ENCODE data around the gene SRPK1.

The SRPK1 gene

DNA sequence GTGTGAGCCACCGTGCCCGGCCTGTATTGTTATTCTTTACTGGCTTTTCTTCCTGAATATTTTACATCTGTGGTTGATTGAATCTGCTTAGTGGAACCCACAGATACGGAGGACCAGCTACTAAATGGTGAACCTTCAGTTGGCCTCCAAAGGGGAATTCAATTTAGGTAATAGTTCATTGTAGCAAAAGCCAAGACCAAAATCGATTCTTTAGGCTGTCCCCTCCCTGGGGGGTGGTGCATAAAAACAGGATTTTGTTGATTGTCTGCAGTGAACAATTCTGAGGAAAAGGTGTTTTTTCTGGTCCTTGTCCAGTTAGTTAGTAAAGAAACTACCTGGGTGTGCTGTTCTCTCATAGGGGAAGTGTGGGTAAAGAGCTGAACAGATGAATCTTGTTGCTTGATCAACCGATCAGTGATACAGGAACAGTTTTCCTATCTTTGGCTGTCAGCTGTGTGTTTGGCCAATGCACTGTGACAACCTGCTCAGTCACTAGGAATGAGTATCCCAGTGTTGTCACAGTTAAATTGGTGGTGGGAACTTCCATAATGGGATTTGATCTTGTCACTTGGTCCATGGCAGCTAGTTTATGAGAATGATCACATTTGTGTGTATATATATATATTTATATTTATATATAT, 96.2 kb downstream of the SRPK1 start:
- Histone ChIP-seq H3K79me1 (ENCODE audit: low read depth, low read length) (no peaks in the 10 kb centered on the region), H3K14ac (ENCODE audit: low read length) (no peak overlapping the region), H2BK12ac (ENCODE audit: low read length) (no peak overlapping the region), H3K4me3 (ENCODE audit: low read length in 2 of 2) (no peak overlapping the region), H3K9me3 (replicated peaks in 1 of 2; ENCODE audit: control insufficient read depth in 2 of 2, insufficient read depth in 1 of 2, low read depth in 1 of 2, low read length in 2 of 2) (no peaks in the 10 kb centered on the region), H3K4ac (ENCODE audit: low read length) (no peak overlapping the region), H3K23ac (ENCODE audit: low read depth, low read length, poor library complexity) (no peak overlapping the region), H3K4me2 (ENCODE audit: insufficient read depth, low read length, poor library complexity, severe bottlenecking) (no peak overlapping the region), H2BK5ac (ENCODE audit: low read length) (no peak overlapping the region), H2BK120ac (ENCODE audit: low read depth, low read length) (no peak overlapping the region), H3K36me3 (replicated peaks in 1 of 2; ENCODE audit: control insufficient read depth in 2 of 2, insufficient read depth in 2 of 2, low read length in 2 of 2) (no peaks in the 10 kb centered on the region), H3K18ac (ENCODE audit: low read length) (no peak overlapping the region), H3K27ac (replicated peaks; ENCODE audit: low read length) (no peak overlapping the region), H3K4me1 (ENCODE audit: control insufficient read depth in 2 of 2, insufficient read depth in 1 of 2, low read depth in 1 of 2, low read length in 2 of 2) (no peaks in the 10 kb centered on the region), H3K27me3 (ENCODE audit: control insufficient read depth in 3 of 3, insufficient read depth in 3 of 3, low read depth in 1 of 3, low read length in 3 of 3) (no peaks in the 10 kb centered on the region), H3K9ac (ENCODE audit: low read depth, low read length, poor library complexity) (no peak overlapping the region), H2AFZ (ENCODE audit: low read length) (no peak overlapping the region), H2BK15ac (ENCODE audit: low read length) (no peak overlapping the region), H4K8ac (ENCODE audit: low read depth, low read length) (no peak overlapping the region), H4K91ac (ENCODE audit: low read depth, low read length, poor library complexity) (no peak overlapping the region), H2AK5ac (ENCODE audit: low read depth, low read length) (no peak overlapping the region)
- WGBS, 2 donors (ENCODE audit: extremely low coverage in 2 of 2, insufficient read length in 2 of 2, insufficient replicate concordance in 1 of 2): no CpG with 5 or more reads among the region's 5 CpGs
- no peak for DNase-seq (ENCODE audit: low spot score)

DNA sequence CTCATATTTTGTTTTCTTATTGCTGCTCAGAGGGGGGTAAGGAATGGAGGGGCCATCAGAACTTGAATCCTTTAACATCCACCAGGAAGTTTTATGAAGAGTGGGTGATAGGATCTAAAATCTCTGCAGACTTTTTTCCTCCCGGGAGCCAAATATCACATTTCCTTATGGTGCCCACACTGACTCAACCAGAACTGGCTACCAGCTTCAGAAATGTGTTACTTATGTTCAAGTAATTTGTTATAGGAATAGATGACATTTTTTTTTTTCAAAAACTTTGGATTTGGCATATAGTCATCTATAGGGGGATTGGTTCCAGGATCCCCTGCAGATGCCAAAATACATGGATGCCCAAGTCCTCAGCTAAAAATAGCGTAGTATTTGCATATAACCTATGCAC, 97.3 kb downstream of the SRPK1 start:
- Histone ChIP-seq H3K79me1 (ENCODE audit: low read depth, low read length) (no peaks in the 10 kb centered on the region), H3K36me3 (replicated peaks in 1 of 2; ENCODE audit: control insufficient read depth in 2 of 2, insufficient read depth in 2 of 2, low read length in 2 of 2) (no peaks in the 10 kb centered on the region), H3K18ac (ENCODE audit: low read length) (no peak overlapping the region), H2AFZ (ENCODE audit: low read length) (no peak overlapping the region), H3K9ac (ENCODE audit: low read depth, low read length, poor library complexity) (no peak overlapping the region), H2BK15ac (ENCODE audit: low read length) (no peak overlapping the region), H3K4me1 (ENCODE audit: control insufficient read depth in 2 of 2, insufficient read depth in 1 of 2, low read depth in 1 of 2, low read length in 2 of 2) (no peaks in the 10 kb centered on the region), H3K14ac (ENCODE audit: low read length) (no peak overlapping the region), H3K4me3 (ENCODE audit: low read length in 2 of 2) (no peak overlapping the region), H2BK12ac (ENCODE audit: low read length) (no peak overlapping the region), H3K27me3 (ENCODE audit: control insufficient read depth in 3 of 3, insufficient read depth in 3 of 3, low read depth in 1 of 3, low read length in 3 of 3) (no peaks in the 10 kb centered on the region), H4K91ac (ENCODE audit: low read depth, low read length, poor library complexity) (no peak overlapping the region), H3K4me2 (ENCODE audit: insufficient read depth, low read length, poor library complexity, severe bottlenecking) (no peak overlapping the region), H3K4ac (ENCODE audit: low read length) (no peak overlapping the region), H3K9me3 (replicated peaks in 1 of 2; ENCODE audit: control insufficient read depth in 2 of 2, insufficient read depth in 1 of 2, low read depth in 1 of 2, low read length in 2 of 2) (no peaks in the 10 kb centered on the region), H3K23ac (ENCODE audit: low read depth, low read length, poor library complexity) (no peak overlapping the region), H2AK5ac (ENCODE audit: low read depth, low read length) (no peak overlapping the region), H4K8ac (ENCODE audit: low read depth, low read length) (no peak overlapping the region), H2BK5ac (ENCODE audit: low read length) (no peak overlapping the region), H3K27ac (replicated peaks; ENCODE audit: low read length) (no peak overlapping the region), H2BK120ac (ENCODE audit: low read depth, low read length) (no peak overlapping the region)
- no peak for DNase-seq (ENCODE audit: low spot score)
- no CpG with 5 or more reads among the region's 2 CpGs for WGBS, 2 donors (ENCODE audit: extremely low coverage in 2 of 2, insufficient read length in 2 of 2, insufficient replicate concordance in 1 of 2)

DNA sequence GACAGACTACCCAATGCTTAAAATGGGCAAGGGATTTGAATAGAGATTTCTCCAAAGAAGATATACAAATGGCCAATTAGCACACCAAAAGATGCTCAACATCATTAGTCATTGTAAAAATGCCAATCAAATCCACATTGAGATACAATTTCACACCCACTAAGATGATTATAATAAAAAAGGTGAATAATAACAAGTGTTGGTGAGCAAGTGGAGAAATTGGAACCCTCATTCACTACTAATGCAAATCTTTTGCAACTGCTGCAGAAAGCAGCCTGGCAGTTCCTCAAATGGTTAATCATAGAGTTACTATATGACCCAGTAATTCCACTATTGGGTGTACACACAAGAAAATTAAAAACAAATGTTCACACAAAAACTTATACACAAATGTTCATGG, 103.4 kb downstream of the SRPK1 start:
- H2BK120ac ChIP-seq (ENCODE audit: low read depth, low read length): no peak overlapping the region
- H4K91ac ChIP-seq (ENCODE audit: low read depth, low read length, poor library complexity): no peak overlapping the region
- H2BK5ac ChIP-seq (ENCODE audit: low read length): no peak overlapping the region
- H2AFZ ChIP-seq (ENCODE audit: low read length): no peak overlapping the region
- no peak overlapping the region for H3K9ac ChIP-seq (ENCODE audit: low read depth, low read length, poor library complexity)
- H2BK12ac ChIP-seq (ENCODE audit: low read length): no peak overlapping the region
- no peak overlapping the region for H3K4ac ChIP-seq (ENCODE audit: low read length)
- no peak for DNase-seq (ENCODE audit: low spot score)
- H2BK15ac ChIP-seq (ENCODE audit: low read length): no peak overlapping the region
- no peak overlapping the region for H4K8ac ChIP-seq (ENCODE audit: low read depth, low read length)
- no peaks in the 10 kb centered on the region for H3K27me3 ChIP-seq (ENCODE audit: control insufficient read depth in 3 of 3, insufficient read depth in 3 of 3, low read depth in 1 of 3, low read length in 3 of 3)
- no peaks in the 10 kb centered on the region for H3K4me1 ChIP-seq (ENCODE audit: control insufficient read depth in 2 of 2, insufficient read depth in 1 of 2, low read depth in 1 of 2, low read length in 2 of 2)
- H3K36me3 ChIP-seq (replicated peaks in 1 of 2; ENCODE audit: control insufficient read depth in 2 of 2, insufficient read depth in 2 of 2, low read length in 2 of 2): no peaks in the 10 kb centered on the region
- no peaks in the 10 kb centered on the region for H3K9me3 ChIP-seq (replicated peaks in 1 of 2; ENCODE audit: control insufficient read depth in 2 of 2, insufficient read depth in 1 of 2, low read depth in 1 of 2, low read length in 2 of 2)
- no peak overlapping the region for H3K23ac ChIP-seq (ENCODE audit: low read depth, low read length, poor library complexity)
- H3K4me3 ChIP-seq (ENCODE audit: low read length in 2 of 2): no peak overlapping the region
- no peak overlapping the region for H3K18ac ChIP-seq (ENCODE audit: low read length)
- H3K79me1 ChIP-seq (ENCODE audit: low read depth, low read length): peaks cover 2% of the 10 kb centered on the region
- H2AK5ac ChIP-seq (ENCODE audit: low read depth, low read length): no peak overlapping the region
- H3K14ac ChIP-seq (ENCODE audit: low read length): no peak overlapping the region
- H3K4me2 ChIP-seq (ENCODE audit: insufficient read depth, low read length, poor library complexity, severe bottlenecking): no peak overlapping the region
- no peak overlapping the region for H3K27ac ChIP-seq (replicated peaks; ENCODE audit: low read length)

DNA sequence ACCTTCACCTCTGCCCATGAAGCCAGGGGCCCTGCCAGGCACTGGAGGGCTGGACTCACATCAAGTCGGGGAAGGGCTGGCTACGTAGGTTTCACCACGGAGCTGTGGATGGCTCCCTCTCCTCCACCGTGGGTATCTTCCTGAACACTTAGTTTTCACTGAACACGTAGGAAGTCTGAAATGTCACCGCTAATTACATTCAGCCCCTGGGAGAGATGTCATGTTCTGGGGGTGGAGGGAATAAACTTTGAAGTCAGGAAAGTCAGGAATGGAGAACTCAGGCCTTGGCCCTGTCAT, 109.3 kb downstream of the SRPK1 start:
- no CpG with 5 or more reads among the region's 6 CpGs for WGBS, 2 donors (ENCODE audit: extremely low coverage in 2 of 2, insufficient read length in 2 of 2, insufficient replicate concordance in 1 of 2)
- H3K23ac ChIP-seq (ENCODE audit: low read depth, low read length, poor library complexity): no peak overlapping the region

More for the DNA sequence above, 109.3 kb downstream of the SRPK1 start:
- Histone ChIP-seq H3K9ac (ENCODE audit: low read depth, low read length, poor library complexity) (no peak overlapping the region), H3K4me2 (ENCODE audit: insufficient read depth, low read length, poor library complexity, severe bottlenecking) (no peak overlapping the region), H3K4me3 (ENCODE audit: low read length in 2 of 2) (no peak overlapping the region), H3K14ac (ENCODE audit: low read length) (no peak overlapping the region), H3K9me3 (replicated peaks in 1 of 2; ENCODE audit: control insufficient read depth in 2 of 2, insufficient read depth in 1 of 2, low read depth in 1 of 2, low read length in 2 of 2) (peaks cover 0 to 3% of the 10 kb centered on the region in 2 donors), H3K27me3 (ENCODE audit: control insufficient read depth in 3 of 3, insufficient read depth in 3 of 3, low read depth in 1 of 3, low read length in 3 of 3) (no peaks in the 10 kb centered on the region), H2BK5ac (ENCODE audit: low read length) (no peak overlapping the region), H4K8ac (ENCODE audit: low read depth, low read length) (no peak overlapping the region), H3K4ac (ENCODE audit: low read length) (no peak overlapping the region), H3K4me1 (ENCODE audit: control insufficient read depth in 2 of 2, insufficient read depth in 1 of 2, low read depth in 1 of 2, low read length in 2 of 2) (no peaks in the 10 kb centered on the region), H2BK12ac (ENCODE audit: low read length) (no peak overlapping the region), H4K91ac (ENCODE audit: low read depth, low read length, poor library complexity) (no peak overlapping the region), H3K27ac (replicated peaks; ENCODE audit: low read length) (no peak overlapping the region), H2AFZ (ENCODE audit: low read length) (peak overlapping the region; percentile 53), H3K79me1 (ENCODE audit: low read depth, low read length) (peaks cover 2% of the 10 kb centered on the region), H2BK15ac (ENCODE audit: low read length) (no peak overlapping the region), H2AK5ac (ENCODE audit: low read depth, low read length) (no peak overlapping the region), H2BK120ac (ENCODE audit: low read depth, low read length) (no peak overlapping the region), H3K36me3 (replicated peaks in 1 of 2; ENCODE audit: control insufficient read depth in 2 of 2, insufficient read depth in 2 of 2, low read length in 2 of 2) (no peaks in the 10 kb centered on the region), H3K18ac (ENCODE audit: low read length) (no peak overlapping the region)
- no peak for DNase-seq (ENCODE audit: low spot score)

All from neuronal stem cell (in vitro differentiated cells).